ENCODE measurements around the gene SLC25A44.

The SLC25A44 gene

GRCh38 chr1:156258859-156259258 lies 65.0 kb downstream of the SLC25A44 start:
- H3K9me3 ChIP-seq (ENCODE audit: insufficient read depth, low read depth, low read length), result no peaks in the 10 kb centered on the region
- H2AFZ ChIP-seq (ENCODE audit: low read length), result no peak overlapping the region
- peaks cover 76% of the 10 kb centered on the region; the same call in 1 of the 2 replicates for H3K36me3 ChIP-seq (ENCODE audit: insufficient read depth, low read length)
- H3F3A ChIP-seq (ENCODE audit: low read depth), result no peaks in the 10 kb centered on the region
- no peaks in the 10 kb centered on the region for H4K20me1 ChIP-seq (ENCODE audit: insufficient read depth, low read length, poor library complexity, severe bottlenecking)
- H3K4me1 ChIP-seq (ENCODE audit: insufficient read depth, low read length, poor library complexity, severe bottlenecking), result peaks cover 3% of the 10 kb centered on the region
- H3K27me3 ChIP-seq (ENCODE audit: insufficient read depth, low read length, poor library complexity, severe bottlenecking), result no peaks in the 10 kb centered on the region
- H3K79me2 ChIP-seq (ENCODE audit: insufficient read depth, low read length), result no peaks in the 10 kb centered on the region
- no peak for TF ChIP-seq CTCF (conservative IDR thresholded peaks at IDR 0.05; ENCODE audit: low read length)
- TF ChIP-seq EZH2phosphoT487 (IDR thresholded peaks at IDR 0.05; ENCODE audit: borderline replicate concordance), result no peak
- no peaks in the 10 kb centered on the region for H3K9me2 ChIP-seq (replicated peaks; ENCODE audit: low read depth, low read length)
- H3K4me2 ChIP-seq (ENCODE audit: low read depth, low read length, poor library complexity, severe bottlenecking), result no peak overlapping the region
- no peak overlapping the region for H3K9ac ChIP-seq (ENCODE audit: low read depth, low read length, poor library complexity, severe bottlenecking)
- H3K4me3 ChIP-seq (ENCODE audit: low read length, poor library complexity, severe bottlenecking), result no peak overlapping the region

- no peak overlapping the region for H3K4me2 ChIP-seq (ENCODE audit: low read depth, low read length, poor library complexity, severe bottlenecking)
- peaks cover 75% of the 10 kb centered on the region; the same call in 1 of the 2 replicates for H3K36me3 ChIP-seq (ENCODE audit: insufficient read depth, low read length)
- no peak overlapping the region for H3K4me3 ChIP-seq (ENCODE audit: low read length, poor library complexity, severe bottlenecking)
- H3K79me2 ChIP-seq (ENCODE audit: insufficient read depth, low read length), result no peaks in the 10 kb centered on the region
- H3K9me3 ChIP-seq (ENCODE audit: insufficient read depth, low read depth, low read length), result no peaks in the 10 kb centered on the region
- H3K9me2 ChIP-seq (replicated peaks; ENCODE audit: low read depth, low read length), result no peaks in the 10 kb centered on the region
- H3F3A ChIP-seq (ENCODE audit: low read depth), result no peaks in the 10 kb centered on the region
- peaks cover 3% of the 10 kb centered on the region for H3K4me1 ChIP-seq (ENCODE audit: insufficient read depth, low read length, poor library complexity, severe bottlenecking)
- H3K27me3 ChIP-seq (ENCODE audit: insufficient read depth, low read length, poor library complexity, severe bottlenecking), result no peaks in the 10 kb centered on the region
- no peak overlapping the region for H2AFZ ChIP-seq (ENCODE audit: low read length)
- TF ChIP-seq CTCF (conservative IDR thresholded peaks at IDR 0.05; ENCODE audit: low read length) (peak; percentile 48), EZH2phosphoT487 (IDR thresholded peaks at IDR 0.05; ENCODE audit: borderline replicate concordance) (no peak)
- no peak overlapping the region for H3K9ac ChIP-seq (ENCODE audit: low read depth, low read length, poor library complexity, severe bottlenecking)
- H4K20me1 ChIP-seq (ENCODE audit: insufficient read depth, low read length, poor library complexity, severe bottlenecking), result no peaks in the 10 kb centered on the region
These were observed 65.9 kb downstream of the SLC25A44 start for GRCh38 chr1:156259805-156260204.

- no peaks in the 10 kb centered on the region for H3K9me3 ChIP-seq (ENCODE audit: insufficient read depth, low read depth, low read length)
- H3K27me3 ChIP-seq (ENCODE audit: insufficient read depth, low read length, poor library complexity, severe bottlenecking), result no peaks in the 10 kb centered on the region
These were observed 67.0 kb downstream of the SLC25A44 start for GRCh38 chr1:156260896-156261295.

More at GRCh38 chr1:156260896-156261295, 67.0 kb downstream of the SLC25A44 start:
- no peak for TF ChIP-seq CTCF (conservative IDR thresholded peaks at IDR 0.05; ENCODE audit: low read length)
- TF ChIP-seq EZH2phosphoT487 (IDR thresholded peaks at IDR 0.05; ENCODE audit: borderline replicate concordance), result no peak
- H3K4me2 ChIP-seq (ENCODE audit: low read depth, low read length, poor library complexity, severe bottlenecking), result no peak overlapping the region
- H3K79me2 ChIP-seq (ENCODE audit: insufficient read depth, low read length), result no peaks in the 10 kb centered on the region
- H3K4me1 ChIP-seq (ENCODE audit: insufficient read depth, low read length, poor library complexity, severe bottlenecking), result peaks cover 3% of the 10 kb centered on the region
- H3F3A ChIP-seq (ENCODE audit: low read depth), result no peaks in the 10 kb centered on the region
- no peaks in the 10 kb centered on the region for H3K9me2 ChIP-seq (replicated peaks; ENCODE audit: low read depth, low read length)
- H3K4me3 ChIP-seq (ENCODE audit: low read length, poor library complexity, severe bottlenecking), result no peak overlapping the region
- H4K20me1 ChIP-seq (ENCODE audit: insufficient read depth, low read length, poor library complexity, severe bottlenecking), result no peaks in the 10 kb centered on the region
- peaks cover 86% of the 10 kb centered on the region; the same call in 1 of the 2 replicates for H3K36me3 ChIP-seq (ENCODE audit: insufficient read depth, low read length)
- H3K9ac ChIP-seq (ENCODE audit: low read depth, low read length, poor library complexity, severe bottlenecking), result no peak overlapping the region
- H2AFZ ChIP-seq (ENCODE audit: low read length), result no peak overlapping the region
